IMR-90 (cell line): ENCODE results near the gene RPTOR. TPM values are rescaled to one million over a fixed set of nuclear protein-coding genes. Genes with fewer than 3 reads are reported as not detected.
A peak's percentile ranks its signal among the peaks of the same experiment; 100 is the strongest.

Experiments used
- ATAC-seq: fragments of 200-7000 bp; cut with Tn5 transposase; 2 replicates; pipeline ENCODE4 v1.9.1; 2020; ENCODE audit warnings: low read depth, mild to moderate bottlenecking, moderate library complexity
- BruUV-seq: library from RNA; stranded (reverse); fragments of 400-500 nt; replicated peaks from 2 replicates; lab custom pipeline; 2021; lab: Mats Ljungman, UMichigan
- CTCF ChIA-PET: fragments of 300-600 bp; formaldehyde crosslinking; extraction: SDS; loops from one replicate; lab custom pipeline; 2021; ENCODE audit warnings: antibody characterized with exemption; lab: Yijun Ruan, JAX
- POLR2A ChIA-PET: fragments of 300-600 bp; sonication (Branson Sonifier 250); formaldehyde crosslinking; loops from one replicate; lab custom pipeline; 2022; ENCODE audit warnings: antibody characterized with exemption; ENCODE audit not compliant: unreplicated experiment; lab: Charles Lee
- DNase-seq: peaks from one replicate; pipeline ENCODE4 v3.0.0; 2013
- H2AFZ ChIP-seq: replicated peaks from 2 replicates; pipeline ENCODE3; 2013; ENCODE audit warnings: low read length, mild to moderate bottlenecking; ENCODE audit not compliant: poor library complexity
- H2AK5ac ChIP-seq: 2 replicates; pipeline ENCODE4 v1.6.1; 2013; ENCODE audit warnings: low read depth, low read length, inconsistent platforms
- H2AK9ac ChIP-seq: replicated peaks from 2 replicates; pipeline ENCODE3; 2013; ENCODE audit warnings: mild to moderate bottlenecking, low read depth, low read length, moderate library complexity; ENCODE audit not compliant: poor library complexity
- H2BK120ac ChIP-seq: 2 replicates; pipeline ENCODE4 v1.6.1; 2013; ENCODE audit warnings: low read depth, low read length, inconsistent platforms
- H2BK15ac ChIP-seq: 3 replicates; pipeline ENCODE4 v1.6.1; 2013; ENCODE audit warnings: low read depth, low read length, inconsistent platforms
- H2BK20ac ChIP-seq: 2 replicates; pipeline ENCODE4 v1.6.1; 2013; ENCODE audit warnings: low read depth, mild to moderate bottlenecking, inconsistent platforms, low read length, moderate library complexity
- H2BK5ac ChIP-seq: 2 replicates; pipeline ENCODE4 v1.6.1; 2013; ENCODE audit warnings: mild to moderate bottlenecking, low read depth, low read length, inconsistent platforms; ENCODE audit not compliant: poor library complexity, severe bottlenecking
- H3K14ac ChIP-seq: replicated peaks from 2 replicates; pipeline ENCODE4 v1.6.1; 2013; ENCODE audit warnings: low read depth, low read length, inconsistent platforms
- H3K18ac ChIP-seq: 2 replicates; pipeline ENCODE4 v1.6.1; 2013; ENCODE audit warnings: low read depth, low read length, control low read depth
- H3K23ac ChIP-seq: 2 replicates; pipeline ENCODE4 v1.6.1; 2013; ENCODE audit warnings: low read depth, low read length, inconsistent platforms
- H3K27ac ChIP-seq: 2 replicates; pipeline ENCODE4 v1.5.1; 2013; ENCODE audit warnings: mild to moderate bottlenecking, control low read depth, low read length; ENCODE audit not compliant: insufficient read depth
- H3K27me3 ChIP-seq: 2 replicates; pipeline ENCODE4 v1.6.1; 2013; ENCODE audit warnings: low read length; ENCODE audit not compliant: control insufficient read depth, insufficient read depth
- H3K36me3 ChIP-seq: 2 replicates; pipeline ENCODE4 v1.6.1; 2013; ENCODE audit warnings: low read length, mixed read lengths; ENCODE audit not compliant: control insufficient read depth, insufficient read depth
- H3K4ac ChIP-seq: 2 replicates; pipeline ENCODE4 v1.6.1; 2013; ENCODE audit warnings: low read depth, low read length, inconsistent platforms
- H3K4me1 ChIP-seq: 2 replicates; pipeline ENCODE4 v1.6.1; 2013; ENCODE audit warnings: low read length, mixed read lengths; ENCODE audit not compliant: control insufficient read depth, insufficient read depth
- H3K4me2 ChIP-seq: 2 replicates; pipeline ENCODE4 v1.6.1; 2013; ENCODE audit warnings: low read depth, mild to moderate bottlenecking, control low read depth, low read length, moderate library complexity
- H3K4me3 ChIP-seq: 2 replicates; pipeline ENCODE4 v1.5.1; 2013; ENCODE audit warnings: low read depth, mild to moderate bottlenecking, control low read depth, low read length, moderate library complexity; ENCODE audit not compliant: insufficient read depth
- H3K56ac ChIP-seq: 2 replicates; pipeline ENCODE4 v1.6.1; 2013; ENCODE audit warnings: low read length, inconsistent platforms; ENCODE audit not compliant: insufficient read depth; ENCODE audit errors: extremely low read depth
- H3K79me1 ChIP-seq, 2 experiments: 2 replicates each; pipeline ENCODE4 v1.6.1; 2013; ENCODE audit warnings: low read length in 2 of 2, inconsistent platforms in 1 of 2, low read depth in 1 of 2
- H3K9ac ChIP-seq: 2 replicates; pipeline ENCODE4 v1.6.1; 2013; ENCODE audit warnings: low read depth, low read length, control low read depth
- H3K9me1 ChIP-seq: 2 replicates; pipeline ENCODE4 v1.6.1; 2013; ENCODE audit warnings: low read length, inconsistent platforms; ENCODE audit not compliant: insufficient read depth
- H3K9me3 ChIP-seq: 2 replicates; pipeline ENCODE4 v1.6.1; 2013; ENCODE audit warnings: low read length; ENCODE audit not compliant: control insufficient read depth, insufficient read depth
- H4K20me1 ChIP-seq: 2 replicates; pipeline ENCODE4 v1.6.1; 2013; ENCODE audit warnings: low read length, inconsistent platforms; ENCODE audit not compliant: insufficient read depth
- H4K5ac ChIP-seq: 2 replicates; pipeline ENCODE4 v1.6.1; 2013; ENCODE audit warnings: mild to moderate bottlenecking, low read depth, low read length, control low read depth
- H4K8ac ChIP-seq, 2 experiments: 2 replicates each; pipeline ENCODE4 v1.6.1; 2013; ENCODE audit warnings: low read depth in 2 of 2, low read length in 2 of 2, control low read depth in 1 of 2, inconsistent platforms in 1 of 2
- H4K91ac ChIP-seq: 2 replicates; pipeline ENCODE4 v1.6.1; 2013; ENCODE audit warnings: low read depth, low read length, inconsistent platforms; ENCODE audit not compliant: insufficient read depth
- BHLHE40 ChIP-seq: fragments of 150-350 bp; IDR thresholded peaks from 2 replicates; pipeline ENCODE4 v1.6.1; 2016; ENCODE audit warnings: mild to moderate bottlenecking, low read depth, low read length
- CEBPB ChIP-seq: IDR thresholded peaks from 2 replicates; pipeline ENCODE4 v1.6.1; 2012; ENCODE audit warnings: low read depth, low read length, improper control_type of control experiment
- CHD1 ChIP-seq: IDR thresholded peaks from 2 replicates; pipeline ENCODE4 v1.6.1; 2012; ENCODE audit warnings: low read depth, low read length, improper control_type of control experiment
- FOS ChIP-seq: fragments of 150-350 bp; IDR thresholded peaks from 2 replicates; pipeline ENCODE4 v1.6.1; 2016; ENCODE audit warnings: low read depth, low read length
- MAFK ChIP-seq: IDR thresholded peaks from 2 replicates; pipeline ENCODE4 v1.6.1; 2012; ENCODE audit warnings: low read depth, low read length, improper control_type of control experiment
- MAZ ChIP-seq: IDR thresholded peaks from 2 replicates; pipeline ENCODE4 v1.6.1; 2012; ENCODE audit warnings: low read depth, mild to moderate bottlenecking, low read length, improper control_type of control experiment, moderate library complexity, borderline replicate concordance
- MXI1 ChIP-seq: IDR thresholded peaks from 2 replicates; pipeline ENCODE4 v1.6.1; 2012; ENCODE audit warnings: low read depth, mild to moderate bottlenecking, low read length, moderate library complexity, borderline replicate concordance
- NFE2L2 ChIP-seq: fragments of 150-350 bp; IDR thresholded peaks from 2 replicates; pipeline ENCODE4 v1.6.1; 2016; ENCODE audit warnings: low read depth, mild to moderate bottlenecking, low read length
- RCOR1 ChIP-seq: IDR thresholded peaks from 2 replicates; pipeline ENCODE4 v1.6.1; 2012; ENCODE audit warnings: mild to moderate bottlenecking, low read length, improper control_type of control experiment; ENCODE audit not compliant: insufficient replicate concordance
- RFX5 ChIP-seq: IDR thresholded peaks from 2 replicates; pipeline ENCODE4 v1.8.0; 2012; ENCODE audit warnings: low read depth, mild to moderate bottlenecking, low read length, moderate library complexity
- WGBS, 2 experiments: methylation state at CpG; one replicate each; pipeline versions ENCODE4 v1.1.5 to v1.1.7; 2013; ENCODE audit warnings: missing lambda C conversion rate in 2 of 2; ENCODE audit not compliant: insufficient read length in 1 of 2; ENCODE audit errors: extremely low coverage in 2 of 2; 5-methylcytosine and 5-hydroxymethylcytosine counted together
- dilution Hi-C: fragments of 300-500 bp; cut with HindIII; formaldehyde crosslinking; loops from one replicate; pipeline ENCODE4 v1.14.3; 2018; ENCODE audit warnings: low sequenced_read_pairs; ENCODE audit not compliant: unreplicated experiment
- in situ Hi-C: fragments of 300-500 bp; cut with MboI; formaldehyde crosslinking; loops from 3 replicates; pipeline ENCODE4 v1.14.3; 2019; ENCODE audit warnings: low sequenced_read_pairs, inconsistent platforms, mixed read lengths
- intact Hi-C: fragments of 100-400 bp; cut with micrococcal nuclease; formaldehyde crosslinking; loops from 2 replicates; pipeline ENCODE4 v1.10.0; 2022
- polyA plus RNA-seq, 3 experiments: library from polyadenylated mRNA; depleted of rRNA; stranded (reverse); fragments of >200 nt; gene quantifications; 2 replicates each; pipeline ENCODE4 v1.2.3, GENCODE V29; 2012; ENCODE audit warnings: low replicate concordance in 1 of 3
- total RNA-seq: library from RNA; depleted of rRNA; stranded (reverse); fragments of >200 nt; gene quantifications from 2 replicates; pipeline ENCODE4 v1.2.3, GENCODE V29; 2012
- TF ChIP-seq, protein P1 (sequence below): fragments of 150-350 bp; IDR thresholded peaks from 2 replicates; pipeline ENCODE4 v1.6.1; 2017; ENCODE audit warnings: mild to moderate bottlenecking, antibody characterized with exemption, low read length, low read depth

The RPTOR gene
- total and polyA plus RNA-seq, 2 of the 4 experiments (the other 2 are of a cell fraction), result 10.8 to 14.7 TPM

DNA sequence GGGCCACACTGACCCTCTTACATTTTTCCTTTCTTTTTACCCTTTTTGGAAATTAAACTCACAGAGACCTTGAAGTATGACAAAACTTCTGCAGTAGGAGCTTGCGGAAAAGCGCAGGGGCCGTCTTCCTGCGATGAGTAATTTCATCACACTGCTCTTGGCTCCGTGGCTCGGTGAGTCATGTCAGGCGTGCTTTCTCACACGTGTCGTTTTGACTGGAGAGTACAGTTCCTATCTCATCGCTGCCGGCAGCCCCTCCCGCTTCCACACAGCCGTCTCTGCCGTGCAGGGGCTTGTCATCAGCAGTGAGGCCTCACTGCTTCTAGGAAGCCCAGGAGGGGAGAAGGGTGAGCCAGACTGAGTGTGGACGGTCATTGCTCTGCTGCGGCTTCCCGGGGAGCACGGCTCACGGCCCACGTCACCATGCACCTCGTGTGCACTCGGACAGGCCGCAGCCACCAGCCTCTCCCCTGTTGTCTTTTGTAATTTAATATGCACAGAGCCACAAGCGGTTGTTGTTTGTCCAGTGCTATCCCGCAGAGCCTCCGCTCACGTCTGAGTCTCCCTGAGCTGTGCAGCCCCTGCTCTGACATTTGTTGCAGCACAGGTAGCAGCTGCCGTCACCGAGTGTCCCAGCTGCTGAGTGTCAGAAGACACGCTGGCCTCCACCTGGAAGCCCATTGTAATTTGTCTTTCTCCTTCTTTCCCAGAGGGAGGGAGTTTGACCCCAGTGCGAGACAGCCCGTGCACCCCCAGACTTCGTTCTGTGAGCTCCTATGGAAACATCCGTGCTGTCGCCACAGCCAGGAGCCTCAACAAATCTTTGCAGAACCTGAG is 347.6 kb downstream of the RPTOR start (continued):
- TF ChIP-seq MXI1 (peak; percentile 98), BHLHE40 (peak; percentile 95), RFX5 (no peak)

- ATAC-seq, result no peak
- DNase-seq, result peak; percentile 79
- peaks cover 29% of the 10 kb centered on the region for H3K4me1 ChIP-seq
- peak overlapping the region; percentile 91 for H3K14ac ChIP-seq
- H4K5ac ChIP-seq, result peak overlapping the region; percentile 81
- peaks cover 14 to 51% of the 10 kb centered on the region in 2 experiments for H3K79me1 ChIP-seq
- no TSS peak for BruUV-seq
- ChIA-PET POLR2A (no interaction called here), CTCF (no interaction called here)
- peak overlapping the region; percentile 100 for H2AK5ac ChIP-seq
- H4K8ac ChIP-seq, result peak overlapping the region; percentile 88 to 90
- no peaks in the 10 kb centered on the region; the same call in 1 of the 2 replicates for H4K20me1 ChIP-seq
- WGBS, 2 experiments, result 86% methylated on average over 13 of the region's 31 CpGs; no CpG with 5 or more reads in 1 of the 2 experiments
- peak overlapping the region; percentile 97 for H2AK9ac ChIP-seq
- peak overlapping the region; percentile 59 for H3K9ac ChIP-seq
- no peaks in the 10 kb centered on the region for H3K9me3 ChIP-seq
- H3K36me3 ChIP-seq, result peaks cover 22% of the 10 kb centered on the region
- peak overlapping the region; percentile 73 for H2BK20ac ChIP-seq
- peak overlapping the region; percentile 97 for H4K91ac ChIP-seq
- peaks cover 17% of the 10 kb centered on the region for H3K9me1 ChIP-seq
- H3K56ac ChIP-seq, result peak overlapping the region; percentile 42
- H2BK15ac ChIP-seq, result peak overlapping the region; percentile 99; the same call in 2 of the 3 replicates
- peak overlapping the region; percentile 95 for H2BK5ac ChIP-seq
- peak overlapping the region; percentile 93 for H3K4ac ChIP-seq
- in situ Hi-C loops, result no loop called here
- peak overlapping the region; percentile 84 for H3K27ac ChIP-seq
- peak overlapping the region; percentile 87 for H2BK120ac ChIP-seq
- peak overlapping the region; percentile 70 for H3K18ac ChIP-seq
- no peaks in the 10 kb centered on the region for H3K27me3 ChIP-seq
- dilution Hi-C loops, result no loop called here
- H2AFZ ChIP-seq, result peak overlapping the region; percentile 60
- H3K23ac ChIP-seq, result peak overlapping the region; percentile 82
- intact Hi-C loops, result loop anchor here (1.0 to 10.0 kb wide), 4 partner anchors 61 to 466 kb away; partner anchors contain the start of gene NPTX1
- no peak overlapping the region for H3K4me2 ChIP-seq
- no peak overlapping the region for H3K4me3 ChIP-seq
- TF ChIP-seq, protein P1, sequence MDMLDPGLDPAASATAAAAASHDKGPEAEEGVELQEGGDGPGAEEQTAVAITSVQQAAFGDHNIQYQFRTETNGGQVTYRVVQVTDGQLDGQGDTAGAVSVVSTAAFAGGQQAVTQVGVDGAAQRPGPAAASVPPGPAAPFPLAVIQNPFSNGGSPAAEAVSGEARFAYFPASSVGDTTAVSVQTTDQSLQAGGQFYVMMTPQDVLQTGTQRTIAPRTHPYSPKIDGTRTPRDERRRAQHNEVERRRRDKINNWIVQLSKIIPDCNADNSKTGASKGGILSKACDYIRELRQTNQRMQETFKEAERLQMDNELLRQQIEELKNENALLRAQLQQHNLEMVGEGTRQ, result no peak
- peak; percentile 52; the same call in 1 of the 2 replicates for TF ChIP-seq MAZ
- no peak for TF ChIP-seq MXI1
- TF ChIP-seq MAFK, result no peak
- 0 out of 2 replicates have a peak, but pooled peaks have one; percentile 2 for TF ChIP-seq NFE2L2
- peak; percentile 48; the same call in 1 of the 2 replicates for TF ChIP-seq BHLHE40
- TF ChIP-seq CEBPB, result no peak
- TF ChIP-seq CHD1, result no peak
- TF ChIP-seq RCOR1, result no peak
- peak; percentile 82 for TF ChIP-seq FOS
Observed at GRCh38 chr17:80892900-80893603, 348.4 kb downstream of the RPTOR start.
